Osteoblast (primary cell): Measurements from ENCODE around the gene P2RX6. TPM values are rescaled to one million over a fixed set of nuclear protein-coding genes. Genes with fewer than 3 reads are reported as not detected.

ENCODE experiments used
- DNase-seq: peaks from one replicate; pipeline ENCODE4 v3.0.0; 2011; ENCODE audit warnings: low spot score, mixed read lengths; ENCODE audit not compliant: insufficient read length; ENCODE audit errors: missing footprints
- H2AFZ ChIP-seq: 2 replicates; pipeline ENCODE4 v1.6.0; 2011; ENCODE audit warnings: mild to moderate bottlenecking, low read length
- H3K27ac ChIP-seq: 2 replicates; pipeline ENCODE4 v1.5.1; 2011; ENCODE audit warnings: mild to moderate bottlenecking, low read depth, low read length, moderate library complexity
- H3K27me3 ChIP-seq: 2 replicates; pipeline ENCODE4 v1.6.0; 2012; ENCODE audit warnings: mild to moderate bottlenecking, control low read depth, inconsistent platforms, low read length, moderate library complexity; ENCODE audit not compliant: insufficient read depth
- H3K36me3 ChIP-seq: 2 replicates; pipeline ENCODE4 v1.5.1; 2011; ENCODE audit warnings: mild to moderate bottlenecking, low read length, control low read depth, moderate library complexity; ENCODE audit not compliant: insufficient read depth
- H3K4me1 ChIP-seq: 2 replicates; pipeline ENCODE4 v1.5.1; 2011; ENCODE audit warnings: mild to moderate bottlenecking, low read length, control low read depth, moderate library complexity; ENCODE audit not compliant: insufficient read depth
- H3K4me2 ChIP-seq: 2 replicates; pipeline ENCODE4 v1.6.0; 2011; ENCODE audit warnings: mild to moderate bottlenecking, low read length; ENCODE audit not compliant: insufficient read depth
- H3K4me3 ChIP-seq: fragments of 200-600 bp; sonication (generic); 3 replicates; pipeline ENCODE4 v1.5.1; 2012; ENCODE audit warnings: mild to moderate bottlenecking, low read length, inconsistent platforms; ENCODE audit not compliant: insufficient read depth
- H3K79me2 ChIP-seq: 2 replicates; pipeline ENCODE4 v1.6.0; 2012; ENCODE audit warnings: mild to moderate bottlenecking, low read length, control low read depth, inconsistent platforms; ENCODE audit not compliant: insufficient read depth
- H3K9me3 ChIP-seq: 2 replicates; pipeline ENCODE4 v1.5.1; 2011; ENCODE audit warnings: low read depth, low read length, control low read depth
- H4K20me1 ChIP-seq: 2 replicates; pipeline ENCODE4 v1.6.0; 2012; ENCODE audit warnings: mild to moderate bottlenecking, low read length, control low read depth; ENCODE audit not compliant: insufficient read depth
- total RNA-seq: library from RNA; depleted of rRNA; stranded (reverse); fragments of >200 nt; gene quantifications from 2 replicates; pipeline ENCODE4 v1.2.3, GENCODE V29; 2012
- TF ChIP-seq, protein P1 (sequence below): IDR thresholded peaks from 2 replicates; pipeline ENCODE4 v1.5.1; 2011; ENCODE audit warnings: mild to moderate bottlenecking, low read depth, low read length, moderate library complexity; ENCODE audit errors: extremely low read depth

Gene P2RX6
- total RNA-seq, 1 donor = 5.1 TPM

- TF ChIP-seq, protein P1, sequence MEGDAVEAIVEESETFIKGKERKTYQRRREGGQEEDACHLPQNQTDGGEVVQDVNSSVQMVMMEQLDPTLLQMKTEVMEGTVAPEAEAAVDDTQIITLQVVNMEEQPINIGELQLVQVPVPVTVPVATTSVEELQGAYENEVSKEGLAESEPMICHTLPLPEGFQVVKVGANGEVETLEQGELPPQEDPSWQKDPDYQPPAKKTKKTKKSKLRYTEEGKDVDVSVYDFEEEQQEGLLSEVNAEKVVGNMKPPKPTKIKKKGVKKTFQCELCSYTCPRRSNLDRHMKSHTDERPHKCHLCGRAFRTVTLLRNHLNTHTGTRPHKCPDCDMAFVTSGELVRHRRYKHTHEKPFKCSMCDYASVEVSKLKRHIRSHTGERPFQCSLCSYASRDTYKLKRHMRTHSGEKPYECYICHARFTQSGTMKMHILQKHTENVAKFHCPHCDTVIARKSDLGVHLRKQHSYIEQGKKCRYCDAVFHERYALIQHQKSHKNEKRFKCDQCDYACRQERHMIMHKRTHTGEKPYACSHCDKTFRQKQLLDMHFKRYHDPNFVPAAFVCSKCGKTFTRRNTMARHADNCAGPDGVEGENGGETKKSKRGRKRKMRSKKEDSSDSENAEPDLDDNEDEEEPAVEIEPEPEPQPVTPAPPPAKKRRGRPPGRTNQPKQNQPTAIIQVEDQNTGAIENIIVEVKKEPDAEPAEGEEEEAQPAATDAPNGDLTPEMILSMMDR = no peak
- peaks cover 8% of the 10 kb centered on the region for H3K4me1 ChIP-seq
- H2AFZ ChIP-seq = no peak overlapping the region
- peak; percentile 76 for DNase-seq
- no peak overlapping the region for H3K4me2 ChIP-seq
- peaks cover 32% of the 10 kb centered on the region for H3K27me3 ChIP-seq
- H3K79me2 ChIP-seq = no peaks in the 10 kb centered on the region
- H3K27ac ChIP-seq = no peak overlapping the region
- no peak overlapping the region for H3K4me3 ChIP-seq
- no peaks in the 10 kb centered on the region for H3K36me3 ChIP-seq
- no peaks in the 10 kb centered on the region for H3K9me3 ChIP-seq
- no peaks in the 10 kb centered on the region for H4K20me1 ChIP-seq
Measured at GRCh38 chr22:21028277-21029251, 13.6 kb downstream of the P2RX6 start.

GRCh38 chr22:21029486-21030025 lies 14.6 kb downstream of the P2RX6 start:
- Histone ChIP-seq H3K79me2 (no peaks in the 10 kb centered on the region), H3K4me2 (no peak overlapping the region), H3K27me3 (peaks cover 32% of the 10 kb centered on the region), H3K9me3 (no peaks in the 10 kb centered on the region), H3K4me1 (peaks cover 8% of the 10 kb centered on the region), H3K27ac (no peak overlapping the region), H3K36me3 (no peaks in the 10 kb centered on the region), H3K4me3 (no peak overlapping the region), H2AFZ (no peak overlapping the region), H4K20me1 (no peaks in the 10 kb centered on the region)
- DNase-seq = peak; percentile 37
- TF ChIP-seq, protein P1 = no peak

- H3K4me3 ChIP-seq = no peak overlapping the region
- TF ChIP-seq, protein P1 = no peak
- H3K27me3 ChIP-seq = peaks cover 32% of the 10 kb centered on the region
- no peaks in the 10 kb centered on the region for H3K36me3 ChIP-seq
- H3K27ac ChIP-seq = no peak overlapping the region
- H4K20me1 ChIP-seq = no peaks in the 10 kb centered on the region
- H3K4me1 ChIP-seq = peaks cover 8% of the 10 kb centered on the region
- no peak for DNase-seq
- H3K79me2 ChIP-seq = no peaks in the 10 kb centered on the region
- no peaks in the 10 kb centered on the region for H3K9me3 ChIP-seq
- no peak overlapping the region for H2AFZ ChIP-seq
- no peak overlapping the region for H3K4me2 ChIP-seq
Measured at GRCh38 chr22:21030032-21030431, 15.1 kb downstream of the P2RX6 start.
